Hepatocyte (in vitro differentiated cells): ENCODE results near the gene PTPRN2.

ENCODE experiments used
- CTCF ChIP-seq: fragments of 200-600 bp; sonication (generic); IDR thresholded peaks from 2 replicates; pipeline ENCODE4 v1.5.1; 2016; ENCODE audit warnings: antibody characterized with exemption, mild to moderate bottlenecking; ENCODE audit not compliant: poor library complexity
- EZH2phosphoT487 ChIP-seq: fragments of 200-600 bp; sonication (generic); IDR thresholded peaks from one replicate; pipeline ENCODE4 v1.6.1; 2018; ENCODE audit warnings: antibody characterized with exemption, mild to moderate bottlenecking, low read depth, moderate library complexity; ENCODE audit not compliant: unreplicated experiment, severe bottlenecking

- TF ChIP-seq EZH2phosphoT487 (no peak), CTCF (peak; percentile 40)
Observed at GRCh38 chr7:158442260-158442659, 145.4 kb downstream of the PTPRN2 start.
